HEK293 (cell line): Measurements from ENCODE around the gene UNCX.

Source experiments
- CTCF ChIA-PET: fragments of 350-600 bp; formaldehyde crosslinking; extraction: SDS; loops from one replicate; lab custom pipeline; 2021; ENCODE audit warnings: antibody characterized with exemption; lab: Yijun Ruan, JAX
- POLR2A ChIA-PET: fragments of 300-600 bp; formaldehyde crosslinking; extraction: SDS; loops from one replicate; lab custom pipeline; 2020; ENCODE audit warnings: antibody characterized with exemption, inconsistent platforms; lab: Yijun Ruan, JAX
- H3K27ac ChIP-seq: fragments of 200-500 bp; sonication (Bioruptor generic); 2 replicates; pipeline ENCODE4 v1.5.1; 2014; ENCODE audit warnings: low read depth, low read length, control low read depth, inconsistent platforms; ENCODE audit errors: extremely low read depth
- H3K36me3 ChIP-seq, 2 experiments: fragments of 200-500 bp in 1 of 2; sonication (Bioruptor generic) in 1 of 2; 1 replicate in 1 of 2; 2 replicates in 1 of 2; pipeline ENCODE4 v1.5.1; 2014 to 2017; ENCODE audit warnings: inconsistent platforms in 2 of 2, low read length in 2 of 2; ENCODE audit not compliant: control insufficient read depth in 2 of 2, insufficient read depth in 1 of 2
- H3K4me1 ChIP-seq: fragments of 200-500 bp; sonication (Bioruptor generic); 2 replicates; pipeline ENCODE4 v1.5.1; 2014; ENCODE audit warnings: mild to moderate bottlenecking, low read length, inconsistent platforms; ENCODE audit not compliant: control insufficient read depth, insufficient read depth
- H3K4me3 ChIP-seq: 2 replicates; pipeline ENCODE4 v1.5.1; 2011; ENCODE audit warnings: low read depth, mild to moderate bottlenecking, control low read depth, low read length, moderate library complexity
- H3K9me3 ChIP-seq: fragments of 200-500 bp; sonication (Bioruptor generic); 2 replicates; pipeline ENCODE4 v1.5.1; 2014; ENCODE audit warnings: low read depth, low read length, inconsistent platforms; ENCODE audit not compliant: control insufficient read depth, insufficient read depth
- EGR2 ChIP-seq: fragments of 450-650 bp; formaldehyde crosslinking; IDR thresholded peaks from 2 replicates; pipeline ENCODE4 v1.5.1; 2016; ENCODE audit warnings: low read depth, missing biosample characterization, missing genetic modification characterization
- GLI4 ChIP-seq: fragments of 450-650 bp; formaldehyde crosslinking; IDR thresholded peaks from 2 replicates; pipeline ENCODE4 v1.5.1; 2016; ENCODE audit warnings: missing biosample characterization, missing genetic modification characterization
- HOXA7 ChIP-seq: sonication (generic); formaldehyde crosslinking; IDR thresholded peaks from 2 replicates; pipeline ENCODE4 v1.8.1; 2022; ENCODE audit warnings: missing genetic modification reagents, borderline replicate concordance
- HOXC10 ChIP-seq: sonication (generic); formaldehyde crosslinking; IDR thresholded peaks from 2 replicates; pipeline ENCODE4 v1.8.1; 2023; ENCODE audit warnings: mild to moderate bottlenecking, missing genetic modification reagents
- HOXD13 ChIP-seq: sonication (generic); formaldehyde crosslinking; IDR thresholded peaks from 2 replicates; pipeline ENCODE4 v1.8.0; 2022; ENCODE audit warnings: missing genetic modification reagents, borderline replicate concordance
- YY2 ChIP-seq: fragments of 450-650 bp; formaldehyde crosslinking; IDR thresholded peaks from 2 replicates; pipeline ENCODE4 v1.5.1; 2016; ENCODE audit warnings: missing biosample characterization, missing genetic modification characterization
- ZBTB8A ChIP-seq: fragments of 450-650 bp; formaldehyde crosslinking; IDR thresholded peaks from 2 replicates; pipeline ENCODE4 v1.5.1; 2016; ENCODE audit warnings: missing biosample characterization, missing genetic modification characterization
- ZFP41 ChIP-seq: fragments of 450-650 bp; formaldehyde crosslinking; IDR thresholded peaks from 2 replicates; pipeline ENCODE4 v1.5.1; 2016; ENCODE audit warnings: missing biosample characterization, missing genetic modification characterization, borderline replicate concordance
- ZNF112 ChIP-seq: fragments of 450-650 bp; formaldehyde crosslinking; IDR thresholded peaks from 2 replicates; pipeline ENCODE4 v1.5.0; 2017; ENCODE audit warnings: missing biosample characterization, missing genetic modification characterization
- ZNF16 ChIP-seq: fragments of 450-650 bp; formaldehyde crosslinking; IDR thresholded peaks from 2 replicates; pipeline ENCODE4 v1.5.1; 2016; ENCODE audit warnings: low read depth, missing biosample characterization, missing genetic modification characterization
- ZNF174 ChIP-seq: fragments of 450-650 bp; formaldehyde crosslinking; IDR thresholded peaks from 2 replicates; pipeline ENCODE4 v1.5.0; 2017; ENCODE audit warnings: missing biosample characterization, mild to moderate bottlenecking, missing genetic modification characterization
- ZNF221 ChIP-seq: fragments of 450-650 bp; formaldehyde crosslinking; IDR thresholded peaks from 2 replicates; pipeline ENCODE4 v1.5.1; 2017; ENCODE audit warnings: missing biosample characterization, missing genetic modification characterization, borderline replicate concordance
- ZNF239 ChIP-seq: fragments of 450-650 bp; formaldehyde crosslinking; IDR thresholded peaks from 2 replicates; pipeline ENCODE4 v1.5.1; 2016; ENCODE audit warnings: missing biosample characterization, missing genetic modification characterization
- ZNF335 ChIP-seq: fragments of 450-650 bp; formaldehyde crosslinking; conservative IDR thresholded peaks from 2 replicates; pipeline ENCODE4 v1.5.1; 2016; ENCODE audit warnings: missing biosample characterization, missing genetic modification characterization
- ZNF354C ChIP-seq: fragments of 450-650 bp; formaldehyde crosslinking; IDR thresholded peaks from 2 replicates; pipeline ENCODE4 v1.5.1; 2016; ENCODE audit warnings: missing biosample characterization, missing genetic modification characterization, low read depth, borderline replicate concordance
- ZNF48 ChIP-seq: fragments of 450-650 bp; formaldehyde crosslinking; IDR thresholded peaks from 2 replicates; pipeline ENCODE4 v1.5.1; 2016; ENCODE audit warnings: missing biosample characterization, missing genetic modification characterization
- ZNF521 ChIP-seq: fragments of 450-650 bp; formaldehyde crosslinking; IDR thresholded peaks from 2 replicates; pipeline ENCODE4 v1.5.1; 2017; ENCODE audit warnings: missing biosample characterization, mild to moderate bottlenecking, missing genetic modification characterization
- ZNF544 ChIP-seq: fragments of 450-650 bp; formaldehyde crosslinking; IDR thresholded peaks from 2 replicates; pipeline ENCODE4 v1.5.0; 2017; ENCODE audit warnings: missing biosample characterization, missing genetic modification characterization
- ZNF555 ChIP-seq: fragments of 450-650 bp; formaldehyde crosslinking; conservative IDR thresholded peaks from 2 replicates; pipeline ENCODE4 v1.5.1; 2017; ENCODE audit warnings: missing biosample characterization, mild to moderate bottlenecking, missing genetic modification characterization, inconsistent platforms
- ZNF660 ChIP-seq: fragments of 450-650 bp; IDR thresholded peaks from 2 replicates; pipeline ENCODE4 v1.5.1; 2018; ENCODE audit warnings: missing biosample characterization, mild to moderate bottlenecking, missing genetic modification characterization
- ZNF785 ChIP-seq: fragments of 450-650 bp; formaldehyde crosslinking; IDR thresholded peaks from 2 replicates; pipeline ENCODE4 v1.5.1; 2016; ENCODE audit warnings: missing biosample characterization, missing genetic modification characterization
- TF ChIP-seq, protein P1 (sequence below): fragments of 450-650 bp; formaldehyde crosslinking; IDR thresholded peaks from 2 replicates; pipeline ENCODE4 v1.5.1; 2016; ENCODE audit warnings: missing biosample characterization, missing genetic modification characterization
- TF ChIP-seq, protein P2 (sequence below): fragments of 450-650 bp; formaldehyde crosslinking; IDR thresholded peaks from 2 replicates; pipeline ENCODE4 v1.5.1; 2016; ENCODE audit warnings: missing biosample characterization, missing genetic modification characterization
- TF ChIP-seq, protein P3 (sequence below): fragments of 450-650 bp; formaldehyde crosslinking; IDR thresholded peaks from 2 replicates; pipeline ENCODE4 v1.5.1; 2016; ENCODE audit warnings: missing biosample characterization, missing genetic modification characterization

The UNCX gene

DNA sequence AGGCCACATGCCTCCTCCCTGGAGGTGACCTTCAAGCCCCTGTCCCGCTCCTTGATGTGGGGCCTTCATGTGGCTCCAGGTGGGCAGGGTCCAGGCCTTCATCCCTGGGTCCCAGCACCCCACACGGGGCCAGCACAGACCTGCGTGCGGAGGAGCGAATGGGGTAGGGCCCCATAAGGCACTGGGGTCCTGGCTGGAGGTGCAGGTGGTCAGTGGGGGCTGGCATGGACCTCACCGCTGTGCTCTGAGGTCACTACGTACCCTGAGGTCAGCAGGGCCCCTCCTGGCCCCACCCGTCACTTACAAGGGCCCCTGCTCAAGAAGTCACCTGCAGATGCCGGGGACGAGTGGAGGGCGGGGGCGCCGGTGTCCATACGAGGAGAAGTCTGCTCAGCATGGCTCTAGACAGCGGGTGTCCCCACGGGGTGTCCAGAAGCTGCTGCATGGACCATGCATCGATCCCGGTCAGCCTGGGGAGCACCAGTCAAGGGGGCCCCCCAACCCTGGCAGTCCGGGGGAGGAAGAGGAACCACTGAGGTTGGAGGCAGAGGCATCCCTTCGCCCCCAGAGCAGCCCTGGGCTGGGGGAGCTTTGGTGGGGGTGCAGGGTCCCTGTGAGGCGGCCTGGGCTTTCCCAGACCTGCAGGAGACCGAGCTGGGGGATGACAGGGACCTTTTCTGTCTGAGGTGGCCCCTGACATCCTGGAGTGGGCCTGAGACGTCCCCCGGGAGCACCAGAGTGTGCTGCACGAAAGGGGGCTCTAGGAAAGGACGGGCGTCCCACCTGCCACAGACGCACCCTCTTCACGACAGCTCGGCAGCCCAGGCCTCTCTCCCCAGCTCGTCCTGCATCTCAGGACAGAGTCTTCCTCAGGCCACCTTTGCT lies 34.6 kb downstream of the UNCX start:
- TF ChIP-seq ZNF16 (tag by site-specific recombination): no peak
- TF ChIP-seq, protein P1, sequence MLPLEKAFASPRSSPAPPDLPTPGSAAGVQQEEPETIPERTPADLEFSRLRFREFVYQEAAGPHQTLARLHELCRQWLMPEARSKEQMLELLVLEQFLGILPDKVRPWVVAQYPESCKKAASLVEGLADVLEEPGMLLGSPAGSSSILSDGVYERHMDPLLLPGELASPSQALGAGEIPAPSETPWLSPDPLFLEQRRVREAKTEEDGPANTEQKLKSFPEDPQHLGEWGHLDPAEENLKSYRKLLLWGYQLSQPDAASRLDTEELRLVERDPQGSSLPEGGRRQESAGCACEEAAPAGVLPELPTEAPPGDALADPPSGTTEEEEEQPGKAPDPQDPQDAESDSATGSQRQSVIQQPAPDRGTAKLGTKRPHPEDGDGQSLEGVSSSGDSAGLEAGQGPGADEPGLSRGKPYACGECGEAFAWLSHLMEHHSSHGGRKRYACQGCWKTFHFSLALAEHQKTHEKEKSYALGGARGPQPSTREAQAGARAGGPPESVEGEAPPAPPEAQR (tag by site-specific recombination): no peak
- no peak for TF ChIP-seq ZNF555 (tag by site-specific recombination)
- TF ChIP-seq ZNF174: no peak
- TF ChIP-seq, protein P2, sequence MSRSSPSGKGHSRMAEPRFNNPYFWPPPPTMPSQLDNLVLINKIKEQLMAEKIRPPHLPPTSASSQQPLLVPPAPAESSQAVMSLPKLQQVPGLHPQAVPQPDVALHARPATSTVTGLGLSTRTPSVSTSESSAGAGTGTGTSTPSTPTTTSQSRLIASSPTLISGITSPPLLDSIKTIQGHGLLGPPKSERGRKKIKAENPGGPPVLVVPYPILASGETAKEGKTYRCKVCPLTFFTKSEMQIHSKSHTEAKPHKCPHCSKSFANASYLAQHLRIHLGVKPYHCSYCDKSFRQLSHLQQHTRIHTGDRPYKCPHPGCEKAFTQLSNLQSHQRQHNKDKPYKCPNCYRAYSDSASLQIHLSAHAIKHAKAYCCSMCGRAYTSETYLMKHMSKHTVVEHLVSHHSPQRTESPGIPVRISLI: no peak
- no peak for TF ChIP-seq ZNF112
- TF ChIP-seq, all 188 proteins: peak for 0
- CTCF ChIA-PET: interaction anchor here (0.6 to 0.7 kb wide), 2 partner anchors 159 to 166 kb away, joined by 3 read pairs; no protein-coding TSS in a partner anchor
- H3K4me1 ChIP-seq: no peaks in the 10 kb centered on the region
- H3K36me3 ChIP-seq: no peaks in the 10 kb centered on the region
- no peak overlapping the region for H3K27ac ChIP-seq
- H3K9me3 ChIP-seq: no peaks in the 10 kb centered on the region
- H3K4me3 ChIP-seq: no peak overlapping the region
- POLR2A ChIA-PET: no interaction called here

DNA sequence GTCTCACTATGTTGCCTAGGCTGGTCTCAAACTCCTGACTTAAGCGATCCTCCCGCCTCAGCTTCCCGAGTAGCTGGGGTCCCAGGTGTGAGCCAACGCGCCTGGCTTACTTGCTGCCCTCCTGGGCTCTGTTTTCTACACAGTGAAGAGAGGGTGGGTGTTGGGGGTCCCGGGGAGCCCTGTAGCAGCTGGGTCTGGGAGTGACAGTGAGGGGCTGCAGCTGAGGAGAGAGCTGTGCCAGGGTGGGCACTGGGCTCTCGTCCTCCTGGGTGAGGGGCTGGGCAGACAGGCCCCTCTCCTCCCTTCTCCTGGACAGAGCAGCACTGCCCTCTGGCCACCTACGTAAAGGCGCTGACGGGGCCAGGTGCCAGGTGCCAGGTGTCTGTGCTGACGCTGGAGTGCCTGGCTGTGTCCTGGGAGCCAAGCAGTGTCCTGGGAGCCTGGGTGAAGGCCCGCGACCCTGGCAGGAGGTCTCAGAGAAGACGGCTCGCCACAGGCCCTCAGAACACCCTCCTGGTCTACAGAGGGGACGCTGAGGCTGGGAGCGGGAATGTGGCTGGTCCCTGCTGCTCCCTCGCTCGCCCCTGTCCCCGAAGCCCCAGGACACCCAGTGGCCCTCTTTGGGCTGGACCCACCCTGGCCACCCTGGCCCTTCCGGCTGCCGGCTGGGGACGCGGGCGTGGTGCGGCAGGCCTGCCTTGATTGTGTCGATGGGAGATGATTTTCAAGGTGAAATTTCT lies 35.6 kb downstream of the UNCX start:
- no peaks in the 10 kb centered on the region for H3K36me3 ChIP-seq
- ChIA-PET CTCF (interaction anchor here (0.6 to 1.2 kb wide), 2 partner anchors 41 to 158 kb away, joined by 3 to 5 read pairs; no protein-coding TSS in a partner anchor), POLR2A (no interaction called here)
- H3K9me3 ChIP-seq: no peaks in the 10 kb centered on the region
- no peak overlapping the region for H3K4me3 ChIP-seq
- H3K27ac ChIP-seq: no peak overlapping the region
- H3K4me1 ChIP-seq: no peaks in the 10 kb centered on the region
- no peak for TF ChIP-seq ZNF660 (tag by site-specific recombination)
- TF ChIP-seq ZNF785 (tag by site-specific recombination): no peak
- TF ChIP-seq YY2 (tag by site-specific recombination): no peak
- TF ChIP-seq HOXA7 (CRISPR knock-in tag): no peak
- TF ChIP-seq EGR2 (tag by site-specific recombination): no peak
- TF ChIP-seq ZNF544 (tag by site-specific recombination): no peak
- no peak for TF ChIP-seq GLI4 (tag by site-specific recombination)
- TF ChIP-seq HOXD13: no peak
- TF ChIP-seq ZNF521 (tag by site-specific recombination): no peak
- TF ChIP-seq, protein P3, sequence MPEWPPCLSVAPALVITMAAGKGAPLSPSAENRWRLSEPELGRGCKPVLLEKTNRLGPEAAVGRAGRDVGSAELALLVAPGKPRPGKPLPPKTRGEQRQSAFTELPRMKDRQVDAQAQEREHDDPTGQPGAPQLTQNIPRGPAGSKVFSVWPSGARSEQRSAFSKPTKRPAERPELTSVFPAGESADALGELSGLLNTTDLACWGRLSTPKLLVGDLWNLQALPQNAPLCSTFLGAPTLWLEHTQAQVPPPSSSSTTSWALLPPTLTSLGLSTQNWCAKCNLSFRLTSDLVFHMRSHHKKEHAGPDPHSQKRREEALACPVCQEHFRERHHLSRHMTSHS: no peak
- no peak for TF ChIP-seq ZFP41 (tag by site-specific recombination)
- TF ChIP-seq HOXC10: no peak
- TF ChIP-seq ZNF555 (tag by site-specific recombination): no peak
- TF ChIP-seq ZNF354C (tag by site-specific recombination): no peak
- no peak for TF ChIP-seq ZNF335 (tag by site-specific recombination)
- TF ChIP-seq ZNF48 (tag by site-specific recombination): no peak
- no peak for TF ChIP-seq ZNF239 (tag by site-specific recombination)
- TF ChIP-seq ZBTB8A: no peak
- TF ChIP-seq ZNF221: no peak
